Measurements from ENCODE around the gene ABCA12.

ABCA12 gene

GRCh38 chr2:215055891-215056290, 82.5 kb downstream of the ABCA12 start:
- TF ChIP-seq RAD21 (IDR thresholded peaks at IDR 0.05; ENCODE audit: low read depth) (no peak), TAF1 (IDR thresholded peaks at IDR 0.05; ENCODE audit: low read depth) (no peak), EP300 (IDR thresholded peaks at IDR 0.05; ENCODE audit: borderline replicate concordance) (no peak), CREB1 (IDR thresholded peaks at IDR 0.05; ENCODE audit: low read depth) (no peak), TCF12 (IDR thresholded peaks at IDR 0.05; ENCODE audit: low read depth) (no peak)
- TF ChIP-seq, protein P1, sequence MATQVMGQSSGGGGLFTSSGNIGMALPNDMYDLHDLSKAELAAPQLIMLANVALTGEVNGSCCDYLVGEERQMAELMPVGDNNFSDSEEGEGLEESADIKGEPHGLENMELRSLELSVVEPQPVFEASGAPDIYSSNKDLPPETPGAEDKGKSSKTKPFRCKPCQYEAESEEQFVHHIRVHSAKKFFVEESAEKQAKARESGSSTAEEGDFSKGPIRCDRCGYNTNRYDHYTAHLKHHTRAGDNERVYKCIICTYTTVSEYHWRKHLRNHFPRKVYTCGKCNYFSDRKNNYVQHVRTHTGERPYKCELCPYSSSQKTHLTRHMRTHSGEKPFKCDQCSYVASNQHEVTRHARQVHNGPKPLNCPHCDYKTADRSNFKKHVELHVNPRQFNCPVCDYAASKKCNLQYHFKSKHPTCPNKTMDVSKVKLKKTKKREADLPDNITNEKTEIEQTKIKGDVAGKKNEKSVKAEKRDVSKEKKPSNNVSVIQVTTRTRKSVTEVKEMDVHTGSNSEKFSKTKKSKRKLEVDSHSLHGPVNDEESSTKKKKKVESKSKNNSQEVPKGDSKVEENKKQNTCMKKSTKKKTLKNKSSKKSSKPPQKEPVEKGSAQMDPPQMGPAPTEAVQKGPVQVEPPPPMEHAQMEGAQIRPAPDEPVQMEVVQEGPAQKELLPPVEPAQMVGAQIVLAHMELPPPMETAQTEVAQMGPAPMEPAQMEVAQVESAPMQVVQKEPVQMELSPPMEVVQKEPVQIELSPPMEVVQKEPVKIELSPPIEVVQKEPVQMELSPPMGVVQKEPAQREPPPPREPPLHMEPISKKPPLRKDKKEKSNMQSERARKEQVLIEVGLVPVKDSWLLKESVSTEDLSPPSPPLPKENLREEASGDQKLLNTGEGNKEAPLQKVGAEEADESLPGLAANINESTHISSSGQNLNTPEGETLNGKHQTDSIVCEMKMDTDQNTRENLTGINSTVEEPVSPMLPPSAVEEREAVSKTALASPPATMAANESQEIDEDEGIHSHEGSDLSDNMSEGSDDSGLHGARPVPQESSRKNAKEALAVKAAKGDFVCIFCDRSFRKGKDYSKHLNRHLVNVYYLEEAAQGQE (IDR thresholded peaks at IDR 0.05; ENCODE audit: low read depth), result peak; percentile 49; the same call in 1 of the 2 replicates
- TF ChIP-seq, protein P2, sequence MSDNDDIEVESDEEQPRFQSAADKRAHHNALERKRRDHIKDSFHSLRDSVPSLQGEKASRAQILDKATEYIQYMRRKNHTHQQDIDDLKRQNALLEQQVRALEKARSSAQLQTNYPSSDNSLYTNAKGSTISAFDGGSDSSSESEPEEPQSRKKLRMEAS (IDR thresholded peaks at IDR 0.05), result no peak
- TF ChIP-seq, protein P3, sequence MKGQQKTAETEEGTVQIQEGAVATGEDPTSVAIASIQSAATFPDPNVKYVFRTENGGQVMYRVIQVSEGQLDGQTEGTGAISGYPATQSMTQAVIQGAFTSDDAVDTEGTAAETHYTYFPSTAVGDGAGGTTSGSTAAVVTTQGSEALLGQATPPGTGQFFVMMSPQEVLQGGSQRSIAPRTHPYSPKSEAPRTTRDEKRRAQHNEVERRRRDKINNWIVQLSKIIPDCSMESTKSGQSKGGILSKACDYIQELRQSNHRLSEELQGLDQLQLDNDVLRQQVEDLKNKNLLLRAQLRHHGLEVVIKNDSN (IDR thresholded peaks at IDR 0.05), result no peak

DNA sequence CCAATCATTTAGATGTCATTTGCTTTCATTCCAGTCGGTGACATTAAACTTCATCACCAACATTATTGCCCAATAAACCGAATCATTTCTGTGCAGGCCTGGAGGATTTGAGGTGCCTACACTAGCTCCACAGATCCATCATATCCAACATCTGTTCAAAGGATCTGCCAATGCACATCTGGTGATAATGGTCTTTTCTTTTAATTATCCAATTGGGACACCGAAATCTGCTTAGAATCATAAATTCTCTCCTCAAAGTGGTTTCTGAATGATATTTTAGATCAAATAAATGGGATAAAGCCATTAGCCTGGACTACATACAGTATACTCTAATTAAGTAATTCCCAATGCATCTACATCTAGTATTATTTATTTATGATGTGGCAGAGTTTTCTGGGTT, 85.6 kb downstream of the ABCA12 start:
- TF ChIP-seq EP300 (IDR thresholded peaks at IDR 0.05; ENCODE audit: borderline replicate concordance) (no peak), RAD21 (IDR thresholded peaks at IDR 0.05; ENCODE audit: low read depth) (no peak), FOXM1 (IDR thresholded peaks at IDR 0.05; ENCODE audit: borderline replicate concordance, low read depth) (no peak), TEAD4 (IDR thresholded peaks at IDR 0.05) (no peak), TCF12 (IDR thresholded peaks at IDR 0.05; ENCODE audit: low read depth) (no peak), YY1 (IDR thresholded peaks at IDR 0.05; ENCODE audit: low read depth) (no peak), TAF1 (IDR thresholded peaks at IDR 0.05; ENCODE audit: low read depth) (no peak), EGR1 (IDR thresholded peaks at IDR 0.05) (no peak), CREB1 (IDR thresholded peaks at IDR 0.05; ENCODE audit: low read depth) (no peak), CEBPB (IDR thresholded peaks at IDR 0.05) (no peak), ZBTB7A (IDR thresholded peaks at IDR 0.05; ENCODE audit: low read depth) (no peak), NFIC (IDR thresholded peaks at IDR 0.05) (no peak)
- TF ChIP-seq, protein P1 (IDR thresholded peaks at IDR 0.05; ENCODE audit: low read depth), result no peak
- TF ChIP-seq, protein P2 (IDR thresholded peaks at IDR 0.05), result no peak
- TF ChIP-seq, protein P3 (IDR thresholded peaks at IDR 0.05), result no peak

GRCh38 chr2:215052404-215052803, 86.0 kb downstream of the ABCA12 start:
- TF ChIP-seq ZBTB7A (IDR thresholded peaks at IDR 0.05; ENCODE audit: low read depth) (no peak), TAF1 (IDR thresholded peaks at IDR 0.05; ENCODE audit: low read depth) (no peak), TEAD4 (IDR thresholded peaks at IDR 0.05) (no peak), EGR1 (IDR thresholded peaks at IDR 0.05) (no peak), EP300 (IDR thresholded peaks at IDR 0.05; ENCODE audit: borderline replicate concordance) (no peak), CEBPB (IDR thresholded peaks at IDR 0.05) (no peak), RAD21 (IDR thresholded peaks at IDR 0.05; ENCODE audit: low read depth) (no peak), YY1 (IDR thresholded peaks at IDR 0.05; ENCODE audit: low read depth) (no peak), TCF12 (IDR thresholded peaks at IDR 0.05; ENCODE audit: low read depth) (no peak)
- TF ChIP-seq, protein P1 (IDR thresholded peaks at IDR 0.05; ENCODE audit: low read depth), result no peak
- TF ChIP-seq, protein P3 (IDR thresholded peaks at IDR 0.05), result no peak
- TF ChIP-seq, protein P2 (IDR thresholded peaks at IDR 0.05), result no peak

GRCh38 chr2:215049341-215049740, 89.1 kb downstream of the ABCA12 start:
- TF ChIP-seq, protein P1 (IDR thresholded peaks at IDR 0.05; ENCODE audit: low read depth), result no peak
- TF ChIP-seq CEBPB (IDR thresholded peaks at IDR 0.05), result no peak
- TF ChIP-seq YY1 (IDR thresholded peaks at IDR 0.05; ENCODE audit: low read depth), result no peak
- no peak for TF ChIP-seq RAD21 (IDR thresholded peaks at IDR 0.05; ENCODE audit: low read depth)
- no peak for TF ChIP-seq CREB1 (IDR thresholded peaks at IDR 0.05; ENCODE audit: low read depth)
- TF ChIP-seq ZBTB7A (IDR thresholded peaks at IDR 0.05; ENCODE audit: low read depth), result no peak
- TF ChIP-seq TEAD4 (IDR thresholded peaks at IDR 0.05), result no peak
- no peak for TF ChIP-seq EP300 (IDR thresholded peaks at IDR 0.05; ENCODE audit: borderline replicate concordance)
- no peak for TF ChIP-seq FOXM1 (IDR thresholded peaks at IDR 0.05; ENCODE audit: borderline replicate concordance, low read depth)
- TF ChIP-seq EGR1 (IDR thresholded peaks at IDR 0.05), result no peak
- no peak for TF ChIP-seq NFIC (IDR thresholded peaks at IDR 0.05)
- TF ChIP-seq TAF1 (IDR thresholded peaks at IDR 0.05; ENCODE audit: low read depth), result no peak
- no peak for TF ChIP-seq TCF12 (IDR thresholded peaks at IDR 0.05; ENCODE audit: low read depth)
- TF ChIP-seq, protein P2 (IDR thresholded peaks at IDR 0.05), result no peak
- TF ChIP-seq, protein P3 (IDR thresholded peaks at IDR 0.05), result no peak

Data from Ishikawa (cell line).